ENCODE results near the gene FOXJ1. TPM values are rescaled to one million over a fixed set of nuclear protein-coding genes. Genes with fewer than 3 reads are reported as not detected.

Gene FOXJ1
- total and polyA plus RNA-seq, 3 donors from 2014 or later: 22.9 to 30.5 (median 29.4) TPM

GRCh38 chr17:76139801-76140660, 1.0 kb downstream of the FOXJ1 start:
- Histone ChIP-seq H3K27me3 (no peaks in the 10 kb centered on the region), H3K4me3 (peak overlapping the region; percentile 50 to 71)

DNA sequence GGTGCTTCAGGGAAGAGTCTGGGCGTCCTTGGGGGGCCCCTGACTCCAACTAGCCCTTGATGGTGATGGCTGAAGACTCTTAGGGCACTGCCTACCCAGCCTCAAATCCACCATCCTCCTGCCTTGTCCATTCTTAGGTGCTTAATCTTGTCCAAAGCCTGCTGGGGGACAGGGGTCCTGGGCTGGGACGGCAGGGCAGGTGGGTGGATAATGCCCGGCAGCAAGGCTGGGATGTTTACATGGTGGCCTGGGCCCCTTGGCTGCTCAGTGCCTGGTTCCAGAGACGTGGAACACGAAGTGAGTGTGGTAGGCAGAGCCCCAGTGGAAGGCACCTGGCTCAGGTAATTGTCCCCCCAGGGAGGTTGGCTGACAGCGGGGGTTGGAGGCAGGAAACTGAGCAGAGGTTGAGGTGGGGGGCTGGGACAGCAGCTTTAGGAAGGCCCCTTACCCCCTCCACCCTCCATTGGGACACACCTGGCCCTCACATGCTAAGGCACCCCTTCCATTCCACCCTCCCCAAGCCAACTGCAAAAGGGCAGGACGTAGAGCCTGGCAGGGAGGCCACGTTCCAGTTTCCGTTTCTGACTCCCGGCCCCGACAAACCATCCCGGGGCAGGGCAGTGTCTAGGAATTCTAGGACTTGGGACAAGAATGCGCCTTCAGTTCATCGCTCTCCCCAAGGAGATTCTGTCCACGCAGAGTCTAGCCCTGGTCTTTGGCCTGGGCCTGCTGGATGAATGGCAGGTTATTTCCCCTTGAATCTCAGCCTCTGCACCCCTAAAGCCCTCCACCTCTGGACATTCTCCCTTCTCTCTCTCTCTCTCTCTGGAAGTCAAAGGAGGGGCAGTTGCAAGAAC, 1.9 kb downstream of the FOXJ1 start:
- intact Hi-C loops (cut with DNase I; ENCODE audit: low total_unique reads): no loop called here
- no peak for TF ChIP-seq CTCF (IDR thresholded peaks at IDR 0.05)
- TF ChIP-seq POLR2A (IDR thresholded peaks at IDR 0.05): no peak
- Histone ChIP-seq H3K4me1 (peaks cover 11% of the 10 kb centered on the region), H3K27ac (no peak overlapping the region), H3K27me3 (no peaks in the 10 kb centered on the region), H3K36me3 (ENCODE audit: low read depth, missing control alignments) (no peaks in the 10 kb centered on the region), H3K9me3 (no peaks in the 10 kb centered on the region), H3K4me3 (peak overlapping the region; percentile 50 to 71)
- 66 to 68% methylated on average over 10 to 15 of the region's 15 CpGs for WGBS, 2 donors
- DNase-seq: no peak

More at GRCh38 chr17:76139801-76140660, 1.0 kb downstream of the FOXJ1 start:
- TF ChIP-seq POLR2A (IDR thresholded peaks at IDR 0.05) (no peak), CTCF (IDR thresholded peaks at IDR 0.05) (peak; percentile 12 to 22 (median 17))
- H3K4me1 ChIP-seq: peaks cover 11% of the 10 kb centered on the region
- 14% methylated on average over 38 of the region's 78 CpGs; no CpG with 5 or more reads in 1 of the 2 donors for WGBS, 2 donors
- H3K36me3 ChIP-seq (ENCODE audit: low read depth, missing control alignments): no peaks in the 10 kb centered on the region
- no peaks in the 10 kb centered on the region for H3K9me3 ChIP-seq
- intact Hi-C loops (cut with DNase I; ENCODE audit: low total_unique reads): no loop called here
- peak; percentile 74 for DNase-seq
- H3K27ac ChIP-seq: no peak overlapping the region

- TF ChIP-seq CTCF (IDR thresholded peaks at IDR 0.05) (no peak), POLR2A (IDR thresholded peaks at IDR 0.05) (no peak)
- intact Hi-C loops (cut with DNase I; ENCODE audit: low total_unique reads): no loop called here
- H3K27me3 ChIP-seq: no peaks in the 10 kb centered on the region
These were observed 2.7 kb downstream of the FOXJ1 start for GRCh38 chr17:76138234-76138895.

GRCh38 chr17:76137351-76138233, 3.5 kb downstream of the FOXJ1 start:
- H3K27me3 ChIP-seq: no peaks in the 10 kb centered on the region
- 75 to 86% methylated on average over 14 to 54 of the region's 54 CpGs for WGBS, 2 donors
- intact Hi-C loops (cut with DNase I; ENCODE audit: low total_unique reads): no loop called here
- TF ChIP-seq CTCF (IDR thresholded peaks at IDR 0.05) (no peak), POLR2A (IDR thresholded peaks at IDR 0.05) (no peak)
- H3K36me3 ChIP-seq (ENCODE audit: low read depth, missing control alignments): no peaks in the 10 kb centered on the region
- no peak for DNase-seq
- H3K9me3 ChIP-seq: no peaks in the 10 kb centered on the region
- H3K4me3 ChIP-seq: no peak overlapping the region
- peaks cover 17% of the 10 kb centered on the region for H3K4me1 ChIP-seq
- no peak overlapping the region for H3K27ac ChIP-seq

More at GRCh38 chr17:76138234-76138895, 2.7 kb downstream of the FOXJ1 start:
- DNase-seq: no peak
- Histone ChIP-seq H3K27ac (no peak overlapping the region), H3K36me3 (ENCODE audit: low read depth, missing control alignments) (no peaks in the 10 kb centered on the region), H3K4me1 (peaks cover 11% of the 10 kb centered on the region), H3K4me3 (no peak overlapping the region), H3K9me3 (no peaks in the 10 kb centered on the region)
- 56 to 74% methylated on average over 10 to 23 of the region's 23 CpGs for WGBS, 2 donors

Data from testis (tissue), 3 donors.